Parathyroid adenoma (tissue), 2 donors: ENCODE data around the gene REPIN1.

Experiments used
- H2AFZ ChIP-seq: fragments of 300-600 bp; sonication (generic); one replicate; pipeline ENCODE4 v1.7.0; 2017; ENCODE audit warnings: antibody characterized with exemption, mild to moderate bottlenecking
- H3K27ac ChIP-seq: fragments of 300-600 bp; sonication (generic); one replicate; pipeline ENCODE4 v1.7.0; 2017
- H3K27me3 ChIP-seq: fragments of 300-600 bp; sonication (generic); one replicate; pipeline ENCODE4 v1.7.0; 2017; ENCODE audit warnings: low read length; ENCODE audit not compliant: control insufficient read depth, insufficient read depth
- H3K36me3 ChIP-seq: fragments of 300-600 bp; sonication (generic); one replicate; pipeline ENCODE4 v1.7.0; 2017; ENCODE audit warnings: low read length; ENCODE audit not compliant: control insufficient read depth, insufficient read depth
- H3K4me1 ChIP-seq: fragments of 300-600 bp; sonication (generic); one replicate; pipeline ENCODE4 v1.7.0; 2017; ENCODE audit warnings: control low read depth
- H3K4me2 ChIP-seq: fragments of 300-600 bp; sonication (generic); one replicate; pipeline ENCODE4 v1.7.0; 2017; ENCODE audit warnings: low read length
- H3K4me3 ChIP-seq: fragments of 300-600 bp; sonication (generic); one replicate; pipeline ENCODE4 v1.7.0; 2017; ENCODE audit warnings: low read depth, low read length
- H3K79me2 ChIP-seq: fragments of 300-600 bp; sonication (generic); one replicate; pipeline ENCODE4 v1.7.0; 2017; ENCODE audit warnings: control low read depth
- H3K9ac ChIP-seq: fragments of 300-600 bp; sonication (generic); one replicate; pipeline ENCODE4 v1.7.0; 2017; ENCODE audit warnings: mild to moderate bottlenecking
- H3K9me3 ChIP-seq: fragments of 300-600 bp; sonication (generic); one replicate; pipeline ENCODE4 v1.7.0; 2017; ENCODE audit warnings: low read length; ENCODE audit not compliant: control insufficient read depth
- CTCF ChIP-seq: fragments of 300-600 bp; sonication (generic); IDR thresholded peaks from one replicate; pipeline ENCODE4 v1.7.0; 2017; ENCODE audit warnings: antibody characterized with exemption, mild to moderate bottlenecking
- donor health status: primary hyperparathyroidism.

REPIN1 gene

GRCh38 chr7:150408393-150409299, 40.0 kb downstream of the REPIN1 start:
- H3K79me2 ChIP-seq = no peaks in the 10 kb centered on the region
- no peak overlapping the region for H3K4me2 ChIP-seq
- no peaks in the 10 kb centered on the region for H3K36me3 ChIP-seq
- H3K27me3 ChIP-seq = no peaks in the 10 kb centered on the region
- no peak overlapping the region for H2AFZ ChIP-seq
- no peaks in the 10 kb centered on the region for H3K9me3 ChIP-seq
- no peak overlapping the region for H3K27ac ChIP-seq
- peaks cover 29% of the 10 kb centered on the region for H3K4me1 ChIP-seq
- H3K9ac ChIP-seq = no peak overlapping the region
- no peak for TF ChIP-seq CTCF
- H3K4me3 ChIP-seq = no peak overlapping the region

- TF ChIP-seq CTCF = no peak
- H3K79me2 ChIP-seq = no peaks in the 10 kb centered on the region
- no peak overlapping the region for H2AFZ ChIP-seq
- peaks cover 26% of the 10 kb centered on the region for H3K4me1 ChIP-seq
- H3K9ac ChIP-seq = no peak overlapping the region
- H3K4me2 ChIP-seq = no peak overlapping the region
- no peaks in the 10 kb centered on the region for H3K27me3 ChIP-seq
- H3K27ac ChIP-seq = no peak overlapping the region
- no peak overlapping the region for H3K4me3 ChIP-seq
- no peaks in the 10 kb centered on the region for H3K36me3 ChIP-seq
- no peaks in the 10 kb centered on the region for H3K9me3 ChIP-seq
Observed at GRCh38 chr7:150409300-150410030, 40.8 kb downstream of the REPIN1 start.

- no peak overlapping the region for H3K4me3 ChIP-seq
Observed at GRCh38 chr7:150410131-150410530, 41.5 kb downstream of the REPIN1 start.

GRCh38 chr7:150410680-150411346, 42.2 kb downstream of the REPIN1 start:
- Histone ChIP-seq H3K79me2 (no peaks in the 10 kb centered on the region), H3K36me3 (no peaks in the 10 kb centered on the region), H3K4me3 (no peak overlapping the region), H3K27me3 (no peaks in the 10 kb centered on the region), H3K27ac (peak overlapping the region; percentile 60), H2AFZ (peak overlapping the region; percentile 67), H3K9ac (no peak overlapping the region), H3K4me2 (no peak overlapping the region), H3K9me3 (no peaks in the 10 kb centered on the region), H3K4me1 (peaks cover 35% of the 10 kb centered on the region)
- no peak for TF ChIP-seq CTCF

More at GRCh38 chr7:150410131-150410530, 41.5 kb downstream of the REPIN1 start:
- Histone ChIP-seq H2AFZ (no peak overlapping the region), H3K36me3 (no peaks in the 10 kb centered on the region), H3K27ac (peak overlapping the region; percentile 60), H3K27me3 (no peaks in the 10 kb centered on the region), H3K9me3 (no peaks in the 10 kb centered on the region), H3K9ac (no peak overlapping the region), H3K4me2 (no peak overlapping the region), H3K4me1 (peaks cover 31% of the 10 kb centered on the region), H3K79me2 (no peaks in the 10 kb centered on the region)
- TF ChIP-seq CTCF = no peak
